GM11168 (cell line): ENCODE measurements around the gene EPHB2.

ENCODE experiments used
- in situ Hi-C: fragments of 300-500 bp; cut with MboI; formaldehyde crosslinking; loops from one replicate; pipeline ENCODE4 v1.12.0; 2022; ENCODE audit warnings: low sequenced_read_pairs; ENCODE audit not compliant: unreplicated experiment

The EPHB2 gene

DNA sequence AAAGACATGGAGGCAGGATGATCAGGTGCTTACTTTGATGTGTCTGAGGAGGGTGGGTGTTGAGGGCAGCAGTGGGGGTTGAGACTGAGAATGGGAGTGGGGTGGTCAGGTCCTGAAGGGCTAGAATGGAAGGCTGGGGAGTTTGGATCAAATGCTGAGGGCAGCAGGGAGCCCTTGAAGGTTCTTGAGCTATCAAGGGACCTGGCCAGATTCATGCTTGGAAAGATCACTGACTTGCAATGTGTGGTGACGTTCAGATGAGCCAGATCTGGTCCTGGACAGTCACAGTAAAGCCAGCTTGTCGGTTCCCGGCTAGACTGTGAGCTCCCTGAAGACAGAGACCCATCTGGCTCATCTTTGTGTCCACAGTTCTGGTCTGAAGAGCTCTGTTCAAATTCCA, 3.8 kb downstream of the EPHB2 start:
- in situ Hi-C loops = no loop called here

DNA sequence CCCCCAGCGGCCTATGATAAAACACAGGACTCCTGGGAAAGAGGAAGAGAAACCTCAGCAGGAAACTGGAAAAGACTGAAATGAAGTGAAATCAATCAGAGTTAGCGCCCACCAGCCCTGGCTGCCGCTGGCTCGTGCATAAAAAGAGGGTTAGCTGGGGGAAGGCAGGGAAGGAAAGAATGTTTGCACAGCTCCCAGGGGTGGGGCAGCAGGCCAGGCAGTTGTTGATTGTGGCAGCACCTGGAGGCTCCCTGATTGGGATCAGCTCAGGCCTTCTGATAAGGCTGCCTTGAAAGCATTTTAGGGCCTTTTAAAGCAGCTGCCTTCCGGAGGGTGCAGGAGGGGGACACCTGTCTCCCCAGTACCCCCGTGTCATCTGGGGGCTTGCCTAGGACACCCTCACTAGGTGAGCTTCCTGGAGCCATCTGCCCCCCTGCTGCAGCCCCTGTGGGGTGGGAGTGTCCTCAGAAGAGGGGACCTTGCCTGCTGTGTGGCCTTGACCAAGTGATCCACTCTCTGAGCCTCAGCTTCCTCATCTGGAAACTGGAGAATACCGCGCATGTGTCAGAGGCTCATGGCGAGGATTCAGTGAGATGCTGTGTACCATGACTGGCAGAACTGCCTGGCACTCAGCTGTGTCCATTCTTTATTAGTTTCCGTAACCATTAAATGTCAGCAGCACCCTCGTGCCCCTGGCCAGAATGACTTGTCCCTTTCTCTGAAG, 6.6 kb downstream of the EPHB2 start:
- in situ Hi-C loops = no loop called here

DNA sequence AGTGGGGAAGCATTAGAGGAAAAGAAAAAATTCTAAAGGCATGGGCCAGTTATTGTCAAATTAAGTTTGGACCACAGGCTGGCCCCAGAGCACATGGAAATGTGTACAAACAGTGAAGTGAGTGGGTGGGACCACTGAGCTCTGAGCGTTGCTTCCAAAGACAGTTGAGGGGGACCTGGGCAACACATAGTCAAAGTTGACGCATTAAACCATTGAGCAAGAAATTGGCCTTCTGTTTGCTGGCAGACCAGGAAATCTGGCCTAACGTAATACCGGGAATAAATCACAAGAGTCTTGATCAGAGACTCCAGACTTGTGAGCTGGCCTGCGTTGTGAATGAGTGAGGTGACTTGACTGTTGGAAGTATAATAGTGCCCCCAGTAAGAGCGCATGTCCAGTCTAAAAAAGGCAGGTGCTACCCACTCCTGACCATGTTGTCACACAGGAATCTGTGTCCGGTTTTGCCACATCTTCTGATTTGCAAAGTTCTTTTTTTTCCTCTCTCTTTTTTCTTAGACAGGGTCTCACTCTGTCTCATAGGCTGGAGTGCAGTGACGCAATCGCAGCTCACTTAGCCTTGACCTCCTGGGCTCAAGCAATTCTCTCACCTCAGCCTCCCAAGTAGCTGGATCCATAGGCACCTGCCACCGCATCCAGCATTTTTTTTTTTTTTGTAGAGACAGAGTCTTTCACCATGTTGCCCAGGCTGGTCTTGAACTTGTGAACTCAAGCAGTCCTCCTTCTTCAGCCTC, 10.7 kb downstream of the EPHB2 start:
- in situ Hi-C loops = no loop called here

DNA sequence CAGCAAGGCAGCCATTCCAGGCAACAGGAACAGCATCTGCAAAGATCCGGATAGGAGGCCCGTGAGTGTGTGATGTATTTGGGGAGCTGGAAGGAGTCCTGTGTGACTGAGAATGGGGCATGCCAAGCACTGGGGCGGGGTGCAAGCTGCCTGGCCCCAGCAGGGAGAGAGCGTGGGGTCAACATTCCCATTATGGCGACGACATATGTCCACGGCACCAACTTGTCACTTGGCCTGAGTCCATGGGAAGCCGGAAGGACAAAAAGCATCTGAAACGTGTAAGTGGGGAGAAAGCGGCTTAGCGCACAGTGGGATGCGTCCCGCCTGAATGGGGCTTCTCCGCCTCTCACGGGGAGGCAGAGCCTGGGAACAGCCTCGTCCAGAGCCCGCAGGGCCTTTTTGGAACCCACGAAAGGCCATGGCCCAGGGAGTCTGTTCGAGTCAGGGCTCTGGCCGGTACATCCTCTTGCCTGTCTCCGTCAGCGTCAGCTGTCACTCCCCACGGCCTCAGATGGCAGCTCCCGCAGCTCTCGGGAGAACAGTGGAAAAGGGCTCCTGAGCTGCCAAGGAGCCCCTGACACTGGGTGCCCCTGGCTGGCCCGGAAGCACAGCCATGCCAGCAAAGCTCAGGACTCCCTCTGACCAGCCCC, 12.4 kb downstream of the EPHB2 start:
- in situ Hi-C loops = no loop called here

- in situ Hi-C loops = no loop called here
These were observed 17.2 kb downstream of the EPHB2 start for GRCh38 chr1:22727873-22728272.

DNA sequence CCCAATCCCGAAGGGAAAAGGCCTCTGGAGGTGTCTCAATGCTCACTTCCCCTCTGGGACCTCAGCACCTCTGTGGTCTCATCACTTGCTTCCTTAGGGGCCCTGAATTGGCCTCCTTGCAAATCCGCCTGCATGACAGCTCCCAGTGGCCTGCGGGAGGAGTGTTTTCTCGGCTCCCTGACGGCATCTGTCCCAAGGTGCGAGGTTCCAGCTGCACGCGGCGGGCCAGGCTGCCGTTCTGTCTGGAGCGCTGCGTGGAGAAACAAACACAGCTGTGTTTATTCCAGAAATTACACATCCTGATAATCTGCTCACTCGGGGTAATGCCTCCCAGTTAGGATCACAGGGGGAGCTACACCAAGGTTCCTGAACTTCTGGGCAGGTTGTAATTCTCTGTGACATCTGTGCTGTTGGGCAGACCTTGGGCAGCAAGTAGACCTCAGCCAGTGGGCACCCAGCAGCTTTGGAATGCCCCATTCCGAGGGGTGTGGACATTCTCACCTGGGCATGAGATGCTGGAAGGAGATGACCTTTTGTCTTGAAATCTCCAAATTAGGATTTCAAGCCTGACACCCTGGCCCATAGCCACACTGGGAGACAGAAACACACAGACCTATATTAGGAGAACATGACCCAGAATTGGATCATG, 18.2 kb downstream of the EPHB2 start:
- in situ Hi-C loops = no loop called here

- in situ Hi-C loops = no loop called here
These were observed 18.7 kb downstream of the EPHB2 start for GRCh38 chr1:22729400-22729773.

GRCh38 chr1:22729912-22730311, 19.3 kb downstream of the EPHB2 start:
- in situ Hi-C loops = no loop called here

DNA sequence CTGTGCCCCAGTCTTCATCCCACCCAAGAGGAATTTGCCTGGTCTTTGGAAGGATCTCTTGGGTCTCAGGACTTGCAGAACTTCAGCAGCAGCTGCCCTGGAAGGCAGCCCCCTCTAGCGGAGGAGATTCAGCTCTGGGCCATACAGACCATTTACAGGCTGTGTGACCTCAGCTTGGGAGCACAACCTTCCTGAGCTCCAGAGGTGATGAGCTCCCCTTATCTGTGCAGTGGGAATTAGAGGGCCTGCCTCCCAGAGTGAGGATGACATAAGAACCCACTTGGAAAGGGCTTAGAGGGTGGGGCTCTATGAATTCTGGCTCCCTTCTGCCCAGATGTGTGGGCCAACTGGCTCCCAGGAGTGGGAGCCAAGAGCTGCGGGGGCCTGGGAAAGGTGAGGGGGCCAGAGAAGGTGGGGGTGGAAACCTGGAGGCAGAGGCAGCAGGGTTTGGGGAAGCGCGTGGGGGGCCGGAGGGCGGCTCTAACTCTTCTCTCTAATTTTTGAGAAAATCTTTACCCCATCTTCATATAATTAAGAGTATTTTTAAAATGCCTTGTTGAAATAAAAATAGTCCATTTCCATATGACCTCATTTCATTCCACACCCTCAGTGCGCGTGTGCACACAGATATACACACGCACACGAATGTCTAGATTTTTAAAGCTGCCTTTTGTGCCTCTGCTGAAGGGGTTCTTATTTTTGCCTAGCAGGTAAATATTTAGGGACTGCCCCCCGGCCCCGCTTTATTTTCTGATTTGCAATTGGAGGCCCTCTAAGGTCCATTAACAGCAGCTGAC, 21.5 kb downstream of the EPHB2 start:
- in situ Hi-C loops = no loop called here

- in situ Hi-C loops = no loop called here
These were observed 23.0 kb downstream of the EPHB2 start for GRCh38 chr1:22733643-22734042.

DNA sequence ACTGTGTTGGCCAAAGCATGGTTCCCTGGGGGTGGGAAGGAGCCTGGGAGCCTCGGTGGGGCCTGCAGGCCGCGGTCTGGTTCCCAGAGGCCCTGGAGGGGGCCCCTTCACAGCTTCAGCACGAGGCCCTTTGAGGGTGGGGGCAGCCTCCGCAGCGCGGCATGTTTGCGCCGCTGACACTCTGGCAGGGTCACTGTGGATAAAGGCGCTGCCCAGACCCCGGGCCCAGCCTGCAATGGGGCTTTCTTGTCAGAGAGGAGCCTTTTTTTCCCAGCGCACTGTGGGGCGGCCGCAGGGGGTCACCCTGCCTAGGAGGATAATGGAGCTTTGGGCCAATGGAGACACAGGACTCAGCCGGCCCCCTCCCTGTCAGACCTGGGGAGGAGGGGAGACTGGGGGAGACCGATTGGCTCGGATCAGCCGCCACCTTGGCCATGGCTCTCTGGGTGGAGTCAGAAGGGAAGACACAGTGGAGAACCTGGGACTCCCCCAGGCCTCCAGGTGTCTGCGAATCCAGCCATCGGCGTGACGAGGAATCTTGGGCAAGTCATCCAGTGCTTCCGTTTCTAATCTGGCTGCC, 26.0 kb downstream of the EPHB2 start:
- in situ Hi-C loops = no loop called here

DNA sequence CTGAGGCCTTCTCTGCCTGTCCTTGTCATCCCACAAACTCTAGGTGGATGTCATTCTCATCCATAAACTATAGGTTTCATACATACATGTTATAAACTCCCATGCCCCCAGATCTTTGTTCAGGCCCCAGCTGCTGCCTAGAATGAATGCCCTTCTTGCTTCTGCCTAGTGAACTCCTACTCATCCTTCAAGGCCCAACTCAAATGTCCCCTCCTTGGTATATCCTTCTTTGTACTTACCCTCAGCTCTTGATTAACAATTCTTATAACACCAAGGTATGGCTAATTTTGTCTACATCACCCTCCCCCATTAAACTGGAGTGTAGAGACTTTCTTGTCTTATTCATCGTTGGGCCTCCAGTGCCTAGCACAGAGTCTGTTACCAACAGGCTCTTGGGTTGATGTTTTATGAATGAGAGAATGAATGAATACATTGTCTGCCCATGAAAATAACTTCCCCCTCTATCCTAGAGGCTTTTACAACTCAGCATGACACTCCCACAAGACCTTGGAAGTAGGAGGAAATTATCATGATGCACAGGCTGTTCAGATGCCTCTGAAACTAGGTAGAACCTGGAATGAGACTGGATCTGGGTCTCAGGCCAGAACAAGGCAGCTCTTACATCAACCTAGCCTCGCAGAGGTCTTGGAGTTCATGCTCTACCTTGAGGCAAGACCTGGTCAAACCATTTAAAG, 26.9 kb downstream of the EPHB2 start:
- in situ Hi-C loops = no loop called here

DNA sequence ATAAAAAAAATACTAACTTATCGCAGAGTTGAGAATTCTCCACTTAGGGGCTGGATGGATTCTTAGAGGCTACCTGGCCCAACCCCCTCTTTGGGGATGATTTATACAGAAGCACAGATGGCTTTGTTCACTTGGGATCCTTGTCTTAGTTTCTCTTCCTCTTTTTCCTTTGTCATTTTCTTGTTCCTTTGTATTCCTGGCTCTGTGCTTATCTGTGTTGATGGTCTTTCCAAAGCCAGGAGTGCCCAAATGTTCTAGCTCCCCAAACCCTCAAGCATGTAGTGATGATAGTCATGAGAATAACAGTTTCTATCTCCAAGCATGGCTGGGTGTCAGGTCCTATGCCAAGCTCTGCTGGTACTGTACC, 27.4 kb downstream of the EPHB2 start:
- in situ Hi-C loops = no loop called here

- in situ Hi-C loops = no loop called here
These were observed 27.9 kb downstream of the EPHB2 start for GRCh38 chr1:22738522-22738921.

DNA sequence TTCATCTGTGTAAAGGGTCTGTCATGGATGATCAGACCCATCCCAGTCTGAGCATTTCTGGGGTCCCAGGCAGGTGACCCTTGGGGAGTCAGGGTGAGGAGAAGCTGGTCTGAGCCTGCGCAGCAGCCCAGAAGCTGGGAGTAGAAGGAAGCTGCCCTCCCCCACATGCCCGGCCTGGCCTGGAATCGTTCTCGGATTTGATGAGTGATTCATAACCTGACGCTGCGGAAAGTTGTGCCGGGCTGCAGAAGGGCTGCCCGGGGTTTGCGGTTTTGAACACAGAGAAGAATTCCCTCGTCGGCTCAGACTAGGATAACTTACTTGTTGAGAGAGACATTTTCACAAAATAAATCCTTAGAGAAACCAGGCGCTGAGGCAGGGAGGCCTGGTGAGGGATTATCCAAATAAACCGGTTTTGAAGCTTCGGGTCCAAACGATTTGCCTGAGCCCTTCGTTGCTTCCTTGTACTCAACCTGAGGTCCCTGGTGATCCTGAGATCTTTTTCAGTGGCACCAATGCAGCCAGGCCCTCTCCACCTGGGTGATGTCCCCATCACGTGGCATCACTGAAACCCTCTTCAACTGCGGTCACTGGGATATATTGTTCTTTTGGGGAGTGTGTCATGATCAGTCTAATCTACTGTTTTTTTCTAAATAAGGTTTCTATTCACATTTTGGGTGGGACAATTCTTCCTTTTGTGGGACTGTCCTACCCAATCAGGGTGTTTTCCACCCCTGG, 29.2 kb downstream of the EPHB2 start:
- in situ Hi-C loops = no loop called here

DNA sequence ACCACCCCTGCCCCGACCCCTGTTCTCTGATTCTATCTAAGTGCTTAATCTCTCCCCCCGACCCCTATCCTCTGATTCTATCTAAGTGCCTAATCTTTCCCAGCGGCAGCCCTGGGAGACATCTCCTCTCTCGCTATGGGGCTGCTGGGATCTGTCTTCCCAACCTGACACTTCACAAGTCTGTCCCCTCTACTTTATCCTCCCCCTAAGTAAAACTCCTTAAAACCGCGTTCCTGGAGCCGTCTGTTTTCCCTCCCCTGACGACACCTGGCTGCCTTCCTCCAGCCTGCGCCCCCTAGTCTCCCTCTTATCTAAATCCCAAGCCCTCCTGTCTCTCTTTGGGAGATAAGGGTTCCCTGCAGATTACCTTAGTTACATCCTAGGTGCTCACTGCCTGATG, 30.5 kb downstream of the EPHB2 start:
- in situ Hi-C loops = no loop called here

DNA sequence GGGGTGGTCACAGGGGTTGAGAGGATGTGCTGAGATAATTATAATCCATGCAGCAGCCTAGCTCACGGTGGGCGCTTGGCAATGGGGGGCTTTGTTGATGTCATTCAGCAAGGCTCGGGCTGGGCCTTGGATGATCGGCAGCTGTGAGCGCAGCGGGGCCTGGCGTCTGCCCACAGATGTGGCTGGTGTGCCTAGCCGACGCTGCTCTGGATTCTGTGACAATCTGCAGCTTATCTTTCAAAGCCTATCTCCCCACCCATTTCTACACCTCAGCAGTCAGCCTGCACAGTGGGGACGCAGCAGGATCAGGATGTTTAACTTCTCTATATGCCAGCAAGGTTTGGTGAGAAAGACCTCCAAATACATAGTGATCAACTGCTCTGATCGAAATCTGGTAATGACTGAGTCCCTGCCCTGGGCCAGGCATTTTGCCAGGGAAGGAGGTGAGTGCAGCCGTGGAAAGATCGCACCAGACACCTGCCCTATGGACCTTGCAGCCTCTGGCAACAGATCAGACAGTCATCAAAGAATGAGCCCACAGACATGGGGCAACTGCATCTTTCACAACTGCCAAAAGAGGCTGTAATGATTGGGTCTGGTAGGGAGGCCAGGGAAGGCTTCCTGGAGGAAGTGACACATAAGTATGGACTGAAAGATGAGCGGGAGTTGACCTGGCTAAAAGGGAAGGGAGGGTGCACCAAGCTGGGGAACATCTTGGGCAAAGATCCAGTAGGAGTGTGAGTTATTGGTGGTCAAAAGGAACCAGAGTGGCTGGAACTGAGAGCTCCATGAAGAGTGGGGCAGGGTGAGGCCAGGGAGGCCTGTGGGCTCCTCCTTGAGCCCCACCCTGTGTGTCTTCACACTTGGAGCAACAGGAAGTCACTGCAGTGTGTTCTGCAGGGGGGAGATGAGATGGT, 35.3 kb downstream of the EPHB2 start:
- in situ Hi-C loops = no loop called here
